Measurements from ENCODE around the gene LSM3. TPM values are rescaled to one million over a fixed set of nuclear protein-coding genes. Genes with fewer than 3 reads are reported as not detected.

The LSM3 gene
- total and polyA plus RNA-seq, 2 of the 4 experiments (the other 2 are of a cell fraction) = 3.4 to 11.5 TPM

DNA sequence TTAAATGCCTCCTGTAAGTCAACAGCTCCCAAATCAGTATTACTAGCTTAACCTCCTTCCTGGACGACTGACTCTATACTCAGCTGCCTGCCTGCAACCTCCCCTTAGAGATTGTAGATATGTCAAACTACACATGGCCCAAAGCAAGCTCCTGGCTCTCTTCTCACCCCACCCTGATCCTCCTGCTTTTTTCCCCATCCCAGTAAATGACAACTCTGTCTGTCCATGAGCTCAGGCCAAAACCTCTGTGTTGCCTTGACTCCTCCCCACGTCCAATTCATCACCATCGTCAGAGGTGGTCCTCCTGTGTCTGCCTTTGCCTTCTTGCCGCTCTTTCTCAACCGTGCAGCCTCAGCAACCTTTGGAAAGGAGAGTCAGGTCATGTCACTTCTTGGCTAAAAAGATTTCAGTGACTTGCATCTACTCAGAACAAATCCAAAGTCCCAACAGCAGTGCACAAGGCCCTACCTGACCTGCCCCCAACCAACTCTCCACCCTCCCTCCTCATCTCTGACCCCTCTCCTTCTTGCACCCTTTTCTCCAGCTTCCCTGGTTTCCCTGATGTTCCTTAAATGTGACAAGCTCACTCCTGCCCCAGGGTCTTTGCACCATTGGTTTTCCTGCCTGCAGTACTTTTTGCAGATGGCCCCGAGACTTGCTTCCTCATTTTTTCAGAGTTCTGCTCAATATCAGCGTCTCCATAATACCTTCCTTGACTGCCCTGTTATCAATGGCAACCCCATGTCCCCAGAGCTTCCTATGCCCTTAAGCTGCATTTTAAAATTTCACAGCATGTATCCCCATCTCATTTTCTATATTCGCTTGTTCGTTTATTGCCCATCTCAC, 52.8 kb downstream of the LSM3 start:
- ATAC-seq (ENCODE audit: low read depth) = no peak
- POLR2A ChIA-PET (ENCODE audit: unreplicated experiment) = interaction anchor here (0.6 kb wide), 1 partner anchor 19 kb away, joined by 3 read pairs; no protein-coding TSS in a partner anchor
- Histone ChIP-seq H2AK9ac (replicated peaks; ENCODE audit: low read depth, low read length, poor library complexity) (peak overlapping the region; percentile 38), H2BK15ac (ENCODE audit: low read depth, low read length) (peak overlapping the region; percentile 100; the same call in 2 of the 3 replicates), H4K5ac (ENCODE audit: low read depth, low read length) (peak overlapping the region; percentile 97), H3K9me3 (ENCODE audit: control insufficient read depth, insufficient read depth, low read length) (peaks cover 2% of the 10 kb centered on the region; the same call in 1 of the 2 replicates), H3K4ac (ENCODE audit: low read depth, low read length) (peak overlapping the region; percentile 99), H2BK20ac (ENCODE audit: low read depth, low read length) (peak overlapping the region; percentile 99), H2BK5ac (ENCODE audit: low read depth, low read length, poor library complexity, severe bottlenecking) (peak overlapping the region; percentile 64), H3K4me3 (ENCODE audit: insufficient read depth, low read depth, low read length) (no peak overlapping the region), H4K8ac (ENCODE audit: low read depth in 2 of 2, low read length in 2 of 2) (peak overlapping the region; percentile 81 to 91), H3K9me1 (ENCODE audit: insufficient read depth, low read length) (peaks cover 21% of the 10 kb centered on the region), H3K4me2 (ENCODE audit: low read depth, low read length) (peak overlapping the region; percentile 7; the same call in 1 of the 2 replicates), H2BK120ac (ENCODE audit: low read depth, low read length) (peak overlapping the region; percentile 99), H3K14ac (replicated peaks; ENCODE audit: low read depth, low read length) (peak overlapping the region; percentile 97), H3K27me3 (ENCODE audit: control insufficient read depth, insufficient read depth, low read length) (no peaks in the 10 kb centered on the region), H3K79me1 (ENCODE audit: low read depth in 1 of 2, low read length in 2 of 2) (no peaks in the 10 kb centered on the region; a peak in 1 of 4 replicates), H3K4me1 (ENCODE audit: control insufficient read depth, insufficient read depth, low read length) (peaks cover 38% of the 10 kb centered on the region), H4K91ac (ENCODE audit: insufficient read depth, low read depth, low read length) (peak overlapping the region; percentile 100), H3K18ac (ENCODE audit: low read depth, low read length) (peak overlapping the region; percentile 98), H2AK5ac (ENCODE audit: low read depth, low read length) (peak overlapping the region; percentile 99), H3K27ac (ENCODE audit: insufficient read depth, low read length) (peak overlapping the region; percentile 83; the same call in 1 of the 2 replicates), H3K23ac (ENCODE audit: low read depth, low read length) (peak overlapping the region; percentile 95), H3K9ac (ENCODE audit: low read depth, low read length) (no peak overlapping the region; the same call in 1 of the 2 replicates), H3K56ac (ENCODE audit: extremely low read depth, insufficient read depth, low read length) (peak overlapping the region; percentile 29; the same call in 1 of the 2 replicates), H3K36me3 (ENCODE audit: control insufficient read depth, insufficient read depth, low read length) (no peaks in the 10 kb centered on the region), H4K20me1 (ENCODE audit: insufficient read depth, low read length) (0 out of 2 replicates have a peak, but pooled peaks cover 3% of the 10 kb centered on the region), H2AFZ (replicated peaks; ENCODE audit: low read length, poor library complexity) (peak overlapping the region; percentile 34)
- CTCF ChIA-PET = interaction anchor here (0.7 to 1.6 kb wide), 7 partner anchors 9 to 231 kb away, joined by 3 to 6 read pairs (median 4); no protein-coding TSS in a partner anchor
- no TSS peak for BruUV-seq (replicated peaks)
- intact Hi-C loops (cut with micrococcal nuclease) (no loop called here), dilution Hi-C loops (cut with HindIII; ENCODE audit: low sequenced_read_pairs, unreplicated experiment) (no loop called here), in situ Hi-C loops (cut with MboI; ENCODE audit: low sequenced_read_pairs) (no loop called here)
- 73% methylated on average over 5 of the region's 9 CpGs; no CpG with 5 or more reads in 1 of the 2 experiments for WGBS, 2 experiments (ENCODE audit: extremely low coverage in 2 of 2, insufficient read length in 1 of 2)
- no peak for DNase-seq
- TF ChIP-seq CEBPB (IDR thresholded peaks at IDR 0.05; ENCODE audit: low read depth, low read length) (no peak), ELK1 (IDR thresholded peaks at IDR 0.05; ENCODE audit: borderline replicate concordance, low read depth, low read length) (no peak), MXI1 (IDR thresholded peaks at IDR 0.05; ENCODE audit: borderline replicate concordance, low read depth, low read length) (no peak), MAFK (IDR thresholded peaks at IDR 0.05; ENCODE audit: low read depth, low read length) (no peak), BHLHE40 (IDR thresholded peaks at IDR 0.05; ENCODE audit: low read depth, low read length) (no peak), RCOR1 (IDR thresholded peaks at IDR 0.05; ENCODE audit: insufficient replicate concordance, low read length) (no peak), RFX5 (IDR thresholded peaks at IDR 0.05; ENCODE audit: low read depth, low read length) (no peak), POLR2A (IDR thresholded peaks at IDR 0.05; ENCODE audit: low read depth, low read length) (no peak), MAZ (IDR thresholded peaks at IDR 0.05; ENCODE audit: borderline replicate concordance, low read depth, low read length) (no peak), RAD21 (IDR thresholded peaks at IDR 0.05; ENCODE audit: low read length) (no peak), CHD1 (IDR thresholded peaks at IDR 0.05; ENCODE audit: low read depth, low read length) (no peak)
- TF ChIP-seq, protein P1, sequence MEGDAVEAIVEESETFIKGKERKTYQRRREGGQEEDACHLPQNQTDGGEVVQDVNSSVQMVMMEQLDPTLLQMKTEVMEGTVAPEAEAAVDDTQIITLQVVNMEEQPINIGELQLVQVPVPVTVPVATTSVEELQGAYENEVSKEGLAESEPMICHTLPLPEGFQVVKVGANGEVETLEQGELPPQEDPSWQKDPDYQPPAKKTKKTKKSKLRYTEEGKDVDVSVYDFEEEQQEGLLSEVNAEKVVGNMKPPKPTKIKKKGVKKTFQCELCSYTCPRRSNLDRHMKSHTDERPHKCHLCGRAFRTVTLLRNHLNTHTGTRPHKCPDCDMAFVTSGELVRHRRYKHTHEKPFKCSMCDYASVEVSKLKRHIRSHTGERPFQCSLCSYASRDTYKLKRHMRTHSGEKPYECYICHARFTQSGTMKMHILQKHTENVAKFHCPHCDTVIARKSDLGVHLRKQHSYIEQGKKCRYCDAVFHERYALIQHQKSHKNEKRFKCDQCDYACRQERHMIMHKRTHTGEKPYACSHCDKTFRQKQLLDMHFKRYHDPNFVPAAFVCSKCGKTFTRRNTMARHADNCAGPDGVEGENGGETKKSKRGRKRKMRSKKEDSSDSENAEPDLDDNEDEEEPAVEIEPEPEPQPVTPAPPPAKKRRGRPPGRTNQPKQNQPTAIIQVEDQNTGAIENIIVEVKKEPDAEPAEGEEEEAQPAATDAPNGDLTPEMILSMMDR (conservative IDR thresholded peaks at IDR 0.05; ENCODE audit: low read depth, low read length) = no peak
